ENCODE data around the gene LRIG2. TPM values are rescaled to one million over a fixed set of nuclear protein-coding genes. Genes with fewer than 3 reads are reported as not detected.
A peak's percentile ranks its signal among the peaks of the same experiment; 100 is the strongest.

The LRIG2 gene
- total and polyA plus RNA-seq, 2 of the 13 experiments (the other 11 are each of a cell fraction or from before 2014, with no cell fraction given), result 8.1 to 12.2 TPM

DNA sequence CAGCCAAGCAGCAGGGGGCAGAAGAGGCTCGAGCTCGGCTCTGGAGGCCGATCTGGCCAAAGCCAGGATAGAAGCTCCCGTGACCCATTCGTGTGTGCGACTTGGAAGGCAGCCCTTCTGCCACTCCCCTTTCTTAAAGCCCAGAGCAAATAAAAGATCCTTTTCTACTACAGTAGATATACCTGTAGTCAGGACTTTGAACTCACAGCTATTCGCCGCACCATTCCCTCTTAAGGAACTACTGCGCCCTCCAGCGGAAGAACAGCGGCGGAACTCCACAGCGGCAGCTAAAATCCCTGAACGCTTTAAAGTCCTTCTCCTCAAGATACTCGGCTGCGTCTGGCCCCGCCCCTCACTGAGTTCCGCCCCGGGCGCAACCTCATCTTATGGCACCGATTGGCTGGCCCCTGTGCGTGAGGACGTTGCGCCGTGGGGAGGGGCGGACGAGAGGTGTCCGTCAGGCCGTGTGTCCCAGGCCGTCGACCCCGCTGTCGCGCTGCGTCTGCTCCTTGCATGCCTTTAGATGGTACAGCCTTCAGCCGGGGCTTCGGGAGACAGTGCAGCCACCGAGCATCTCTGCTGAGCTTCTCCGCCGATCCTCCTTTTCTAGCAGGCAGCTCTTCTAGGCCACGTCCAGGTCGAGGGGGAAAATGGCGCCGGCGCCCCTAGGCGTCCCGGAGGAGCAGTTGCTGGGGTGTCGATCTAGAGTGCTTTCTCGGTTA is at the start of gene LRIG2 (continued):
- TF ChIP-seq, protein P1, sequence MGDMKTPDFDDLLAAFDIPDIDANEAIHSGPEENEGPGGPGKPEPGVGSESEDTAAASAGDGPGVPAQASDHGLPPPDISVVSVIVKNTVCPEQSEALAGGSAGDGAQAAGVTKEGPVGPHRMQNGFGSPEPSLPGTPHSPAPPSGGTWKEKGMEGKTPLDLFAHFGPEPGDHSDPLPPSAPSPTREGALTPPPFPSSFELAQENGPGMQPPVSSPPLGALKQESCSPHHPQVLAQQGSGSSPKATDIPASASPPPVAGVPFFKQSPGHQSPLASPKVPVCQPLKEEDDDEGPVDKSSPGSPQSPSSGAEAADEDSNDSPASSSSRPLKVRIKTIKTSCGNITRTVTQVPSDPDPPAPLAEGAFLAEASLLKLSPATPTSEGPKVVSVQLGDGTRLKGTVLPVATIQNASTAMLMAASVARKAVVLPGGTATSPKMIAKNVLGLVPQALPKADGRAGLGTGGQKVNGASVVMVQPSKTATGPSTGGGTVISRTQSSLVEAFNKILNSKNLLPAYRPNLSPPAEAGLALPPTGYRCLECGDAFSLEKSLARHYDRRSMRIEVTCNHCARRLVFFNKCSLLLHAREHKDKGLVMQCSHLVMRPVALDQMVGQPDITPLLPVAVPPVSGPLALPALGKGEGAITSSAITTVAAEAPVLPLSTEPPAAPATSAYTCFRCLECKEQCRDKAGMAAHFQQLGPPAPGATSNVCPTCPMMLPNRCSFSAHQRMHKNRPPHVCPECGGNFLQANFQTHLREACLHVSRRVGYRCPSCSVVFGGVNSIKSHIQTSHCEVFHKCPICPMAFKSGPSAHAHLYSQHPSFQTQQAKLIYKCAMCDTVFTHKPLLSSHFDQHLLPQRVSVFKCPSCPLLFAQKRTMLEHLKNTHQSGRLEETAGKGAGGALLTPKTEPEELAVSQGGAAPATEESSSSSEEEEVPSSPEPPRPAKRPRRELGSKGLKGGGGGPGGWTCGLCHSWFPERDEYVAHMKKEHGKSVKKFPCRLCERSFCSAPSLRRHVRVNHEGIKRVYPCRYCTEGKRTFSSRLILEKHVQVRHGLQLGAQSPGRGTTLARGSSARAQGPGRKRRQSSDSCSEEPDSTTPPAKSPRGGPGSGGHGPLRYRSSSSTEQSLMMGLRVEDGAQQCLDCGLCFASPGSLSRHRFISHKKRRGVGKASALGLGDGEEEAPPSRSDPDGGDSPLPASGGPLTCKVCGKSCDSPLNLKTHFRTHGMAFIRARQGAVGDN (CRISPR knock-in tag; IDR thresholded peaks at IDR 0.05), result peak; percentile 91
- no peak for TF ChIP-seq MTF1 (CRISPR knock-in tag; IDR thresholded peaks at IDR 0.05)
- no peak for TF ChIP-seq HCFC1 (IDR thresholded peaks at IDR 0.05; ENCODE audit: low read depth, low read length)
- TF ChIP-seq CCDC6 (CRISPR knock-in tag; IDR thresholded peaks at IDR 0.05), result no peak
- no peak for TF ChIP-seq ARID2 (CRISPR knock-in tag; IDR thresholded peaks at IDR 0.05; ENCODE audit: borderline replicate concordance)
- no peak for TF ChIP-seq ZNF496 (CRISPR knock-in tag; IDR thresholded peaks at IDR 0.05; ENCODE audit: insufficient replicate concordance)
- TF ChIP-seq ZSCAN29 (CRISPR knock-in tag; conservative IDR thresholded peaks at IDR 0.05), result no peak
- no peak for TF ChIP-seq EZH2 (conservative IDR thresholded peaks at IDR 0.05; ENCODE audit: low read depth, low read length)
- peak; percentile 76 for TF ChIP-seq TAF1 (CRISPR knock-in tag; IDR thresholded peaks at IDR 0.05)
- TF ChIP-seq, protein P2, sequence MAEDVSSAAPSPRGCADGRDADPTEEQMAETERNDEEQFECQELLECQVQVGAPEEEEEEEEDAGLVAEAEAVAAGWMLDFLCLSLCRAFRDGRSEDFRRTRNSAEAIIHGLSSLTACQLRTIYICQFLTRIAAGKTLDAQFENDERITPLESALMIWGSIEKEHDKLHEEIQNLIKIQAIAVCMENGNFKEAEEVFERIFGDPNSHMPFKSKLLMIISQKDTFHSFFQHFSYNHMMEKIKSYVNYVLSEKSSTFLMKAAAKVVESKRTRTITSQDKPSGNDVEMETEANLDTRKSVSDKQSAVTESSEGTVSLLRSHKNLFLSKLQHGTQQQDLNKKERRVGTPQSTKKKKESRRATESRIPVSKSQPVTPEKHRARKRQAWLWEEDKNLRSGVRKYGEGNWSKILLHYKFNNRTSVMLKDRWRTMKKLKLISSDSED (CRISPR knock-in tag; IDR thresholded peaks at IDR 0.05), result no peak
- TF ChIP-seq ZNF337 (CRISPR knock-in tag; IDR thresholded peaks at IDR 0.05; ENCODE audit: borderline replicate concordance, low read depth), result 0 out of 2 replicates have a peak, but pooled peaks have one; percentile 34
- TF ChIP-seq ZNF788 (CRISPR knock-in tag; IDR thresholded peaks at IDR 0.05; ENCODE audit: borderline replicate concordance), result peak; percentile 91
- no peak for TF ChIP-seq ZNF124 (CRISPR knock-in tag; IDR thresholded peaks at IDR 0.05)
- TF ChIP-seq ZNF772 (CRISPR knock-in tag; IDR thresholded peaks at IDR 0.05), result peak; percentile 87; the same call in 1 of the 2 replicates
- no peak for TF ChIP-seq SIN3B (IDR thresholded peaks at IDR 0.05; ENCODE audit: low read length)
- TF ChIP-seq AGO1 (IDR thresholded peaks at IDR 0.05; ENCODE audit: low read depth, low read length, poor library complexity, severe bottlenecking), result peak; percentile 78
- TF ChIP-seq, protein P3, sequence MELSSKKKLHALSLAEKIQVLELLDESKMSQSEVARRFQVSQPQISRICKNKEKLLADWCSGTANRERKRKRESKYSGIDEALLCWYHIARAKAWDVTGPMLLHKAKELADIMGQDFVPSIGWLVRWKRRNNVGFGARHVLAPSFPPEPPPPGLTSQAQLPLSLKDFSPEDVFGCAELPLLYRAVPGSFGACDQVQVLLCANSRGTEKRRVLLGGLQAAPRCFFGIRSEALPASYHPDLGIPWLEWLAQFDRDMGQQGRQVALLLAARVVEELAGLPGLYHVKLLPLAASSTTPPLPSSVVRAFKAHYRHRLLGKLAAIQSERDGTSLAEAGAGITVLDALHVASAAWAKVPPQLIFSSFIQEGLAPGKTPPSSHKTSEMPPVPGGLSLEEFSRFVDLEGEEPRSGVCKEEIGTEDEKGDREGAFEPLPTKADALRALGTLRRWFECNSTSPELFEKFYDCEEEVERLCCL (CRISPR knock-in tag; IDR thresholded peaks at IDR 0.05; ENCODE audit: borderline replicate concordance), result no peak
- TF ChIP-seq, protein P4, sequence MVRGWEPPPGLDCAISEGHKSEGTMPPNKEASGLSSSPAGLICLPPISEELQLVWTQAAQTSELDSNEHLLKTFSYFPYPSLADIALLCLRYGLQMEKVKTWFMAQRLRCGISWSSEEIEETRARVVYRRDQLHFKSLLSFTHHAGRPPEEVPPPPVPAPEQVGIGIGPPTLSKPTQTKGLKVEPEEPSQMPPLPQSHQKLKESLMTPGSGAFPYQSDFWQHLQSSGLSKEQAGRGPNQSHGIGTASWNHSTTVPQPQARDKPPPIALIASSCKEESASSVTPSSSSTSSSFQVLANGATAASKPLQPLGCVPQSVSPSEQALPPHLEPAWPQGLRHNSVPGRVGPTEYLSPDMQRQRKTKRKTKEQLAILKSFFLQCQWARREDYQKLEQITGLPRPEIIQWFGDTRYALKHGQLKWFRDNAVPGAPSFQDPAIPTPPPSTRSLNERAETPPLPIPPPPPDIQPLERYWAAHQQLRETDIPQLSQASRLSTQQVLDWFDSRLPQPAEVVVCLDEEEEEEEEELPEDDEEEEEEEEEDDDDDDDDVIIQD (CRISPR knock-in tag; IDR thresholded peaks at IDR 0.05; ENCODE audit: low read depth), result no peak; the same call in none of the 2 replicates
- no peak for TF ChIP-seq ZNF34 (CRISPR knock-in tag; IDR thresholded peaks at IDR 0.05; ENCODE audit: borderline replicate concordance)
- TF ChIP-seq ZNF101 (CRISPR knock-in tag; IDR thresholded peaks at IDR 0.05; ENCODE audit: borderline replicate concordance, low read depth), result no peak

Measured in HepG2 (cell line).